MCF 10A (cell line): ENCODE measurements around the gene TMEM135. TPM values are rescaled to one million over a fixed set of nuclear protein-coding genes. Genes with fewer than 3 reads are reported as not detected.
A peak's percentile ranks its signal among the peaks of the same experiment; 100 is the strongest.

Experiments
- BruUV-seq: library from RNA; stranded (reverse); fragments of 400-500 nt; replicated peaks from 2 replicates; lab custom pipeline; 2021; lab: Mats Ljungman, UMichigan
- CTCF ChIA-PET: fragments of 300-600 bp; sonication (Branson Sonifier 250); formaldehyde crosslinking; extraction: SDS; loops from one replicate; lab custom pipeline; 2021; ENCODE audit warnings: antibody characterized with exemption, inconsistent platforms; lab: Yijun Ruan, JAX
- POLR2A ChIA-PET: fragments of 300-600, 350-650 bp; sonication (Branson Sonifier 250); formaldehyde crosslinking; extraction: SDS; loops from one replicate; lab custom pipeline; 2020; ENCODE audit warnings: antibody characterized with exemption, inconsistent platforms; lab: Yijun Ruan, JAX
- DNase-seq: peaks from one replicate; pipeline ENCODE4 v3.0.0-alpha.2; 2018; ENCODE audit not compliant: unreplicated experiment
- H3K27ac Mint-ChIP-seq: one replicate; pipeline ENCODE4 v1.8.0; 2022; ENCODE audit warnings: mild to moderate bottlenecking, low read depth, mixed read lengths; ENCODE audit not compliant: unreplicated experiment
- H3K27me3 Mint-ChIP-seq: one replicate; pipeline ENCODE4 v1.8.0; 2022; ENCODE audit warnings: mixed read lengths; ENCODE audit not compliant: insufficient read depth, unreplicated experiment
- H3K36me3 Mint-ChIP-seq: one replicate; pipeline ENCODE4 v1.8.0; 2022; ENCODE audit warnings: mild to moderate bottlenecking, moderate library complexity, mixed read lengths; ENCODE audit not compliant: insufficient read depth, unreplicated experiment
- H3K4me1 Mint-ChIP-seq: one replicate; pipeline ENCODE4 v1.8.0; 2022; ENCODE audit warnings: mixed read lengths; ENCODE audit not compliant: insufficient read depth, unreplicated experiment
- H3K4me3 Mint-ChIP-seq: one replicate; pipeline ENCODE4 v1.8.0; 2022; ENCODE audit warnings: mild to moderate bottlenecking, moderate library complexity, mixed read lengths; ENCODE audit not compliant: unreplicated experiment
- H3K9me3 Mint-ChIP-seq: one replicate; pipeline ENCODE4 v1.8.0; 2022; ENCODE audit warnings: mixed read lengths; ENCODE audit not compliant: unreplicated experiment
- intact Hi-C: fragments of 100-400 bp; cut with micrococcal nuclease; formaldehyde crosslinking; loops from 2 replicates; pipeline ENCODE4 v1.14.1; 2022
- total RNA-seq: library from RNA; stranded (reverse); gene quantifications from 2 replicates; pipeline ENCODE4 v1.2.3, GENCODE V29; 2022
- TF ChIP-seq, protein P1 (sequence below): fragments of 200-600 bp; IDR thresholded peaks from one replicate; pipeline ENCODE4 v1.8.0; 2022; ENCODE audit warnings: antibody characterized with exemption, mild to moderate bottlenecking; ENCODE audit not compliant: unreplicated experiment

The TMEM135 gene
- total RNA-seq, 1 experiment from 2014 or later = 10.7 TPM

DNA sequence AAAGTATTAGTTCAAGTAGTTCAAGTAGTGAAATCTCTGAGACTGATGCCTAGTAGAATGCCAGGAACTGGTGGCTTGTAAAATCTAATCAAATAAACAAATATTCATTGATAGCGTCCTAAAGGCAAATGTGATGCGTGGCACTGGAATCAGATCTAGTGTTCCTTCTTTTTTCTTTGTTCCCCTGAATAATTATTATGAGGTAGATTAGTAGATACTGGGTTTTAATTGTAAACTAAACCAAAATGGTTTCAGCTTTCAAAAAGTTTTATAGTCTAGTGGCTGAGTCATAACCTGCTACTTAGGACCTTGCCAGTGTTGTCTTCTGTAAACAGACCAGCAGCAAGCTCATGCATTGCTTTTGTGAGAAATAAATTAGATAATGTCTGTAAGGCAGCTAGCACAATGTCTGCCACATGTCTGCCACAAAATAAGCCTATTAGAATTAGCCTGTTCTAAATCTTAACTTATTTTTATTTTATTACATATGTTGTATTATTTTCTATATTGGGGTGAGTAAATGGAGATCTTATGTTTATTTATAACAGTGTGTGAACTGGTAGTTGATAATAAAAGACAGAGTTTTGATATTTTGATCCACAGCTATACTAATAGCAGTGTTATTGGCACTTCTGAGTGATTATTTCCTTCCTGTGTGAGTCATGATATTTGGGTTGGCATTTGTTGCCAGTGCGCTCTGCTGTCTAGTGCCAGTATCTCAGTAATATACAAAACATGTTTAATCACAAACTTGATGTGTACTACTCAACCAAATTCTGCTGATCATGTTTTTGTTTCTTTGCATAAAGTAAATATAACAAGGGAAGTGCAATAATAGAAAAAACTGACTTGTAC is 135.7 kb downstream of the TMEM135 start:
- H3K9me3 Mint-ChIP-seq = peaks cover 8% of the 10 kb centered on the region
- no TSS peak for BruUV-seq
- peak overlapping the region; percentile 74 for H3K27ac Mint-ChIP-seq
- TF ChIP-seq, protein P1, sequence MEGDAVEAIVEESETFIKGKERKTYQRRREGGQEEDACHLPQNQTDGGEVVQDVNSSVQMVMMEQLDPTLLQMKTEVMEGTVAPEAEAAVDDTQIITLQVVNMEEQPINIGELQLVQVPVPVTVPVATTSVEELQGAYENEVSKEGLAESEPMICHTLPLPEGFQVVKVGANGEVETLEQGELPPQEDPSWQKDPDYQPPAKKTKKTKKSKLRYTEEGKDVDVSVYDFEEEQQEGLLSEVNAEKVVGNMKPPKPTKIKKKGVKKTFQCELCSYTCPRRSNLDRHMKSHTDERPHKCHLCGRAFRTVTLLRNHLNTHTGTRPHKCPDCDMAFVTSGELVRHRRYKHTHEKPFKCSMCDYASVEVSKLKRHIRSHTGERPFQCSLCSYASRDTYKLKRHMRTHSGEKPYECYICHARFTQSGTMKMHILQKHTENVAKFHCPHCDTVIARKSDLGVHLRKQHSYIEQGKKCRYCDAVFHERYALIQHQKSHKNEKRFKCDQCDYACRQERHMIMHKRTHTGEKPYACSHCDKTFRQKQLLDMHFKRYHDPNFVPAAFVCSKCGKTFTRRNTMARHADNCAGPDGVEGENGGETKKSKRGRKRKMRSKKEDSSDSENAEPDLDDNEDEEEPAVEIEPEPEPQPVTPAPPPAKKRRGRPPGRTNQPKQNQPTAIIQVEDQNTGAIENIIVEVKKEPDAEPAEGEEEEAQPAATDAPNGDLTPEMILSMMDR = no peak
- ChIA-PET CTCF (interaction anchor here (0.6 to 1.3 kb wide), 4 partner anchors 53 to 140 kb away, joined by 3 to 4 read pairs (median 3); no protein-coding TSS in a partner anchor), POLR2A (interaction anchor here (0.5 to 1.0 kb wide), 3 partner anchors 9 to 86 kb away, joined by 3 to 4 read pairs (median 3); no protein-coding TSS in a partner anchor)
- peak; percentile 68 for DNase-seq
- intact Hi-C loops = no loop called here
- H3K27me3 Mint-ChIP-seq = no peaks in the 10 kb centered on the region
- H3K4me3 Mint-ChIP-seq = peak overlapping the region; percentile 13
- H3K36me3 Mint-ChIP-seq = peaks cover 4% of the 10 kb centered on the region
- peaks cover 16% of the 10 kb centered on the region for H3K4me1 Mint-ChIP-seq

DNA sequence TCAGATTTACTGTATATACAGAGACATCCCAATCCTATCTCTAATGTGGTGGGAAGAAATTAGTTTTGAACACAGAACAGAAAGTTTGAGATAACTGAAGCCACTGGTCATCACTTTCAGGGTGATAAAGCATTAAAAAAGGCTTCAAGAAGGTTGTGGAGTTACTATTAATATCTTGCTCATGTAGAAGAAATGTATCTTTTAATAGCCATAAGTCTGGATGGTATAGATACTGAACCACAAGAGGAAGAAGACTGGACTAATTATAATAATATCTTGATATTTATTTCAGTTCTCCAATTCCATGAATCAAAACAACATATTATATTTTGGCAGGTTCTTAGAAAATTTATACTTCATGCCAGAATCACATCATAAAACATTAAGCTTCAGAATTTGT is 137.1 kb downstream of the TMEM135 start:
- Mint-ChIP-seq H3K4me1 (peaks cover 16% of the 10 kb centered on the region), H3K9me3 (peaks cover 7% of the 10 kb centered on the region)
- CTCF ChIA-PET = interaction anchor here (0.6 to 1.2 kb wide), 2 partner anchors 133 to 198 kb away, joined by 3 read pairs; no protein-coding TSS in a partner anchor

DNA sequence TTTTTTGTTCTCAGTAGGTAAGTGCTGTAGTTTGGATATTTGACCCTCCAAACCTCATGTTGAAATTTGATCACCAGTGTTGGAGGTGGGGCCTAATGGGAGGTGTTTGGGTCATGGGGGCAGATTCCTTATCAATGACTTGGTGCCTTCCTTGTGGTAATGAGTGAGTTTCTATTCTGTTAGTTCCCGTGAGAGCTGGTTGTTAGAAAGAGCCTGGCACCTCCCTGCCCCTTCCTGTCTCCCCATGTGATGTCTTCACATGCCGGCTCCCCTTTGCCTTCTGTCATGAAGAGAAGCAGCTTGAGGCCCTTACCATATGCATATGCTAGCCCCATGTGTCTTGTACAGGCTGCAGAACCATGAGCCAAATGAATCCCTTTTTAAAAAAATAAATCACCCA is 138.3 kb downstream of the TMEM135 start:
- no peaks in the 10 kb centered on the region for H3K27me3 Mint-ChIP-seq
- ChIA-PET CTCF (no interaction called here), POLR2A (no interaction called here)
- no peak overlapping the region for H3K27ac Mint-ChIP-seq
- peaks cover 24% of the 10 kb centered on the region for H3K4me1 Mint-ChIP-seq
- TF ChIP-seq, protein P1 = no peak
- intact Hi-C loops = no loop called here
- DNase-seq = peak; percentile 18
- no peaks in the 10 kb centered on the region for H3K36me3 Mint-ChIP-seq
- no TSS peak for BruUV-seq
- no peak overlapping the region for H3K4me3 Mint-ChIP-seq
- peaks cover 7% of the 10 kb centered on the region for H3K9me3 Mint-ChIP-seq

More for the DNA sequence above, 137.1 kb downstream of the TMEM135 start:
- BruUV-seq = no TSS peak
- Mint-ChIP-seq H3K4me3 (no peak overlapping the region), H3K27me3 (no peaks in the 10 kb centered on the region), H3K36me3 (peaks cover 4% of the 10 kb centered on the region), H3K27ac (peak overlapping the region; percentile 74)
- no peak for DNase-seq
- intact Hi-C loops = no loop called here
- TF ChIP-seq, protein P1 = no peak
- POLR2A ChIA-PET = interaction anchor here (1.0 kb wide), 1 partner anchor 137 kb away, joined by 4 read pairs; the partner anchor contains the start of gene TMEM135

DNA sequence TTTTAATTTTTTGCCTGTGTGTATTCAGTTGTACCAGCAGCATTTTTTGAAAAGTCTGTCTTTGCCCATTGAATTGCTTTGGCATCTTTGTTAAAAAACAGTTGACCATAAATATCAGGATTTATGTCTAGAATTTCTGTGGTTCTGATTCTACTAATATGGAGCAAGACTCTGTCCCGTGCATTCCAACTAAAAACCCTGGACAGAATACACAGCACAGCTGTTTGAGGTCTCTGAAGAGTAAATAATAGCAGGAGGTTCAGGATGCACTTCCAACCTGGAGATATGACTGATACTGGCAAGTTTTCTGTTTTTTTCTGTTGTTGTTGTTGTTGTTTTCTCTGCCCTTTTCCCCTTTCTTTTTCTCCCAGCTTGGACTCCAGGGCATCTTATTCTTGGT is 141.9 kb downstream of the TMEM135 start:
- H3K27ac Mint-ChIP-seq = no peak overlapping the region
- intact Hi-C loops = no loop called here
- POLR2A ChIA-PET = no interaction called here
- CTCF ChIA-PET = no interaction called here
- H3K9me3 Mint-ChIP-seq = peaks cover 7% of the 10 kb centered on the region
- H3K4me3 Mint-ChIP-seq = no peak overlapping the region
- H3K4me1 Mint-ChIP-seq = peaks cover 9% of the 10 kb centered on the region
- no TSS peak for BruUV-seq
- TF ChIP-seq, protein P1 = no peak
- no peaks in the 10 kb centered on the region for H3K36me3 Mint-ChIP-seq
- no peak for DNase-seq
- H3K27me3 Mint-ChIP-seq = no peaks in the 10 kb centered on the region
